ENCODE results near the gene SFXN4.

DNA sequence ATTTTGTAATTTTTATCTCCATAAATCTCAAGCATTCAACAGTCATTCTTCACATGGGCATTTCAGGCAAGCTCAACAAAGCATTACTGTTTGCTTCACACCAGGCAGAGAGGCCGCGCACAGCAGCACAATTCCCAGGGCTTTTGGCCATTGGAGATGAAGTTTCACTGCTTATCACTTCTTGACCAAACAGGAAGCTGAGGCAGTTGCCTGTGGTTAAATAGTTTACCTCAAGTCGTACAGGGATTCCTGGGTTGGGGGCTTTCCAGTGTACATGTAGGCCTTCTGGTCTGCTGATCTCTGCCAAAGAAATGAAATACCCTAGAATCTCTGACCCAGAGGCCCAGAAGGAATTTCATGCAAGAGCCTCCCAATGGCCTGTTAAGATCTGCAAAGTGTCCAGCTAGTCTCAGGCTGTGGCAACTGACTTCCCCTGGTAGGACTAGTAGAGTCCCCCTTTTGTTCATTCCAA, 24.3 kb upstream of the SFXN4 start:
- TF ChIP-seq, protein P1, sequence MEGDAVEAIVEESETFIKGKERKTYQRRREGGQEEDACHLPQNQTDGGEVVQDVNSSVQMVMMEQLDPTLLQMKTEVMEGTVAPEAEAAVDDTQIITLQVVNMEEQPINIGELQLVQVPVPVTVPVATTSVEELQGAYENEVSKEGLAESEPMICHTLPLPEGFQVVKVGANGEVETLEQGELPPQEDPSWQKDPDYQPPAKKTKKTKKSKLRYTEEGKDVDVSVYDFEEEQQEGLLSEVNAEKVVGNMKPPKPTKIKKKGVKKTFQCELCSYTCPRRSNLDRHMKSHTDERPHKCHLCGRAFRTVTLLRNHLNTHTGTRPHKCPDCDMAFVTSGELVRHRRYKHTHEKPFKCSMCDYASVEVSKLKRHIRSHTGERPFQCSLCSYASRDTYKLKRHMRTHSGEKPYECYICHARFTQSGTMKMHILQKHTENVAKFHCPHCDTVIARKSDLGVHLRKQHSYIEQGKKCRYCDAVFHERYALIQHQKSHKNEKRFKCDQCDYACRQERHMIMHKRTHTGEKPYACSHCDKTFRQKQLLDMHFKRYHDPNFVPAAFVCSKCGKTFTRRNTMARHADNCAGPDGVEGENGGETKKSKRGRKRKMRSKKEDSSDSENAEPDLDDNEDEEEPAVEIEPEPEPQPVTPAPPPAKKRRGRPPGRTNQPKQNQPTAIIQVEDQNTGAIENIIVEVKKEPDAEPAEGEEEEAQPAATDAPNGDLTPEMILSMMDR (conservative IDR thresholded peaks at IDR 0.05; ENCODE audit: low read length): no peak
- TF ChIP-seq EZH2phosphoT487 (IDR thresholded peaks at IDR 0.05; ENCODE audit: borderline replicate concordance, low read depth, low read length): no peak

Measured in OCI-LY7 (cell line).